Measurements from ENCODE around the gene PUSL1.

DNA sequence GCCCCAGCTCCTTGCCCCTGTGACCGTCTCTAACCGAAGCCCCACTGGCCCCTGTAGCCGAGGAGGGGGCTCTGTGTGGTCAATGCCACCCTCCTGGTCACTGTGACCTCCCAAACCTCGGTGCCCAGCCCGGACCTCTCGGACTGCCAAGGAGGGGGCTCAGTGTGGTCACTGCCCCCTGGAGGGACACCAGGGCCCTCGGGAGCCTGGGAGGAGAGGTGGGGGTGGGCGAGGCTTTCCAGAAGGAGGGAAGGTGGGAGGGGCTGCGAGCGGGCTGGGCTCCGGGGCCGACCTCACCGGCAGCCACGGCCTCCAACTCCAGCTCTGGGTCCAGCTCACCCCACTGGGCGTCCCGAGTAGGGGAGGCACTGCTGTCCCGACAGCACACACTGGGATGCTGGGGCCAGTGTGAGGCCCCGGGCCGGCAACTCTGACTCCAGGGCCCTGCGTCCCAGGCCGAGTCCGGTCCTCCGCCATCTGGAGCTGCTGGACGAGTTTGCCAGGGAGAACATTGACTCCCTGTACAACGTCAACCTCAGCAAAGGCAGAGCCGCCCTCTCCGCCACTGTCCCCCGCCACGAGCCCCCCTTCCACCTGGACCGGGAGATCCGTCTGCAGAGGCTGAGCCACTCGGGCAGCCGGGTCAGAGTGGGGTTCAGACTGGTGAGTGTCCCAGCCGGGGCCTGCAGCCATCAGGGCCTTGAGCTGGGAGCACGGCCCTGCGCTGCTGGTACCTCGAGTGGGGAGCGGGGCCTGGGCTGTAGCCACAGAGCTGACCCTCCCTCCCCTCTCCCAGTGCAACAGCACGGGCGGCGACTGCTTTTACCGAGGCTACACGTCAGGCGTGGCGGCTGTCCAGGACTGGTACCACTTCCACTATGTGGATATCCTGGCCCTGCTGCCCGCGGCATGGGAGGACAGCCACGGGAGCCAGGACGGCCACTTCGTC is 21.8 kb upstream of the PUSL1 start:
- TF ChIP-seq, protein P1, sequence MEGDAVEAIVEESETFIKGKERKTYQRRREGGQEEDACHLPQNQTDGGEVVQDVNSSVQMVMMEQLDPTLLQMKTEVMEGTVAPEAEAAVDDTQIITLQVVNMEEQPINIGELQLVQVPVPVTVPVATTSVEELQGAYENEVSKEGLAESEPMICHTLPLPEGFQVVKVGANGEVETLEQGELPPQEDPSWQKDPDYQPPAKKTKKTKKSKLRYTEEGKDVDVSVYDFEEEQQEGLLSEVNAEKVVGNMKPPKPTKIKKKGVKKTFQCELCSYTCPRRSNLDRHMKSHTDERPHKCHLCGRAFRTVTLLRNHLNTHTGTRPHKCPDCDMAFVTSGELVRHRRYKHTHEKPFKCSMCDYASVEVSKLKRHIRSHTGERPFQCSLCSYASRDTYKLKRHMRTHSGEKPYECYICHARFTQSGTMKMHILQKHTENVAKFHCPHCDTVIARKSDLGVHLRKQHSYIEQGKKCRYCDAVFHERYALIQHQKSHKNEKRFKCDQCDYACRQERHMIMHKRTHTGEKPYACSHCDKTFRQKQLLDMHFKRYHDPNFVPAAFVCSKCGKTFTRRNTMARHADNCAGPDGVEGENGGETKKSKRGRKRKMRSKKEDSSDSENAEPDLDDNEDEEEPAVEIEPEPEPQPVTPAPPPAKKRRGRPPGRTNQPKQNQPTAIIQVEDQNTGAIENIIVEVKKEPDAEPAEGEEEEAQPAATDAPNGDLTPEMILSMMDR (conservative IDR thresholded peaks at IDR 0.05; ENCODE audit: low read length): no peak
- TF ChIP-seq EZH2phosphoT487 (IDR thresholded peaks at IDR 0.05; ENCODE audit: borderline replicate concordance, low read depth, low read length): no peak
